GM21786 (cell line): Measurements from ENCODE around the gene F10.
"Not testable (repeated sequence)": the region's sequence is repeated elsewhere in the genome, so short reads cannot be mapped to it uniquely, and the experiment has no call there.

Experiments used
- ATAC-seq: cut with Tn5 transposase; IDR thresholded peaks from one replicate; pipeline ENCODE4 v1.9.1; 2021; ENCODE audit not compliant: unreplicated experiment

Gene F10

GRCh38 chr13:113122550-113123225, at the start of gene F10:
Gene F10, plus strand, starts transcription at chr13:113122799. Its CDS starts 57 bp downstream, at chr13:113122856.
- no peak for ATAC-seq

- no peak for ATAC-seq
These were observed 48.7 kb upstream of the F10 start for GRCh38 chr13:113073942-113074341.

- no peak for ATAC-seq
These were observed 48.2 kb upstream of the F10 start for GRCh38 chr13:113074401-113074800.

GRCh38 chr13:113074876-113075275, 47.7 kb upstream of the F10 start:
- no peak for ATAC-seq

- no peak for ATAC-seq
These were observed 46.9 kb upstream of the F10 start for GRCh38 chr13:113075711-113076110.

GRCh38 chr13:113076681-113077401, 45.8 kb upstream of the F10 start:
- ATAC-seq, result no peak

GRCh38 chr13:113077566-113077952, 45.0 kb upstream of the F10 start:
- ATAC-seq, result no peak

GRCh38 chr13:113077953-113078901, 44.4 kb upstream of the F10 start:
- no peak for ATAC-seq

- no peak for ATAC-seq
These were observed 43.5 kb upstream of the F10 start for GRCh38 chr13:113078902-113079780.

- not testable (repeated sequence) for ATAC-seq
These were observed 42.9 kb upstream of the F10 start for GRCh38 chr13:113079781-113080080.

- ATAC-seq, result no peak
These were observed 42.2 kb upstream of the F10 start for GRCh38 chr13:113080361-113080831.

GRCh38 chr13:113080901-113081521, 41.6 kb upstream of the F10 start:
- ATAC-seq, result no peak

GRCh38 chr13:113082198-113083021, 40.2 kb upstream of the F10 start:
- ATAC-seq, result no peak

GRCh38 chr13:113083022-113083373, 39.6 kb upstream of the F10 start:
- no peak for ATAC-seq

GRCh38 chr13:113083402-113084061, 39.1 kb upstream of the F10 start:
- no peak for ATAC-seq

GRCh38 chr13:113084094-113084942, 38.3 kb upstream of the F10 start:
- ATAC-seq, result no peak

GRCh38 chr13:113084943-113085540, 37.6 kb upstream of the F10 start:
- ATAC-seq, result no peak
